Retinal pigment epithelial cell (primary cell): Measurements from ENCODE around the gene DOCK11.
"Not testable (repeated sequence)": the region's sequence is repeated elsewhere in the genome, so short reads cannot be mapped to it uniquely, and the experiment has no call there.

Source experiments
- DNase-seq: peaks from one replicate; pipeline ENCODE4 v3.0.0-alpha.2; 2010; ENCODE audit warnings: low read depth
- H3K4me3 ChIP-seq: 2 replicates; pipeline ENCODE4 v1.5.1; 2011; ENCODE audit warnings: mild to moderate bottlenecking, low read length, control low read depth, moderate library complexity
- TF ChIP-seq, protein P1 (sequence below): conservative IDR thresholded peaks from 2 replicates; pipeline ENCODE4 v1.5.1; 2011; ENCODE audit warnings: low read depth, low read length, control low read depth, inconsistent platforms

Gene DOCK11

DNA sequence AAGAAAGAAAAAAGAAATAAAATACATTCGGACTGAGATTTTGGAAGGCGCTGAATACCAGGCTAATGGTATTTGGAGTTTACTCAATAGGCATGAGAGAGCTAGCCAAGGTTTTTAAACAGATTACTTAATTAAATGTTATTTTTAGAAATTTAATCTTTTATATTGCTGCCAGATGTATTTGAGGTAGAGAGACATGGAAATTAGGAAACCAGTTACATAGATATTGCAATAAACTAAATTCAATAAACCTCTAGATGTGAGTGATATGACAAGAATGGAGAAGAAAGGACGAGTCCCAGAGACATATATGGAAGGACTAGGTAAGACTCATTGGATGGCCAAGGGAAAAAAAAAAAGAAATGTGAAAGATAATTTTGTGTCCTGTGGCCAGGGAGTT is 193.3 kb downstream of the DOCK11 start:
- TF ChIP-seq, protein P1, sequence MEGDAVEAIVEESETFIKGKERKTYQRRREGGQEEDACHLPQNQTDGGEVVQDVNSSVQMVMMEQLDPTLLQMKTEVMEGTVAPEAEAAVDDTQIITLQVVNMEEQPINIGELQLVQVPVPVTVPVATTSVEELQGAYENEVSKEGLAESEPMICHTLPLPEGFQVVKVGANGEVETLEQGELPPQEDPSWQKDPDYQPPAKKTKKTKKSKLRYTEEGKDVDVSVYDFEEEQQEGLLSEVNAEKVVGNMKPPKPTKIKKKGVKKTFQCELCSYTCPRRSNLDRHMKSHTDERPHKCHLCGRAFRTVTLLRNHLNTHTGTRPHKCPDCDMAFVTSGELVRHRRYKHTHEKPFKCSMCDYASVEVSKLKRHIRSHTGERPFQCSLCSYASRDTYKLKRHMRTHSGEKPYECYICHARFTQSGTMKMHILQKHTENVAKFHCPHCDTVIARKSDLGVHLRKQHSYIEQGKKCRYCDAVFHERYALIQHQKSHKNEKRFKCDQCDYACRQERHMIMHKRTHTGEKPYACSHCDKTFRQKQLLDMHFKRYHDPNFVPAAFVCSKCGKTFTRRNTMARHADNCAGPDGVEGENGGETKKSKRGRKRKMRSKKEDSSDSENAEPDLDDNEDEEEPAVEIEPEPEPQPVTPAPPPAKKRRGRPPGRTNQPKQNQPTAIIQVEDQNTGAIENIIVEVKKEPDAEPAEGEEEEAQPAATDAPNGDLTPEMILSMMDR = no peak
- no peak for DNase-seq
- no peak overlapping the region for H3K4me3 ChIP-seq

DNA sequence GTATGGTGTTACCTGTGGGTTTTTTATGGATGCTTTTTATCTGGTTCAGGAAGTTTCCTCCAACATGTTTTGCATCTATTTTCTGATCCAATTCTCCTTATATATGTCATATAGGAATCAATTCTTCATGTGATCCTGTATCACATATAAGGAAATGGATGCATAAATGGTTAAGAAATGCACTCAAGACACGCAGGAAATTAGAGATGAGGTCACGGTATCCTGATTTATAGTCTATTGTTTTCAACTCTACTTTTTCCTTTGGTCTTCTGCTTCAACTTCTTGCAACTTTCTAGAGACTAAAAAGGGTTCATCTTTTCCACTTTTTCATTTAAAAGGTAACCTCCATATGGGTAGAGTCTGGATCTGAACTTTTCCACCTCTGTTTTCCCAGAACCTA is 198.2 kb downstream of the DOCK11 start:
- H3K4me3 ChIP-seq = no peak overlapping the region
- TF ChIP-seq, protein P1 = no peak
- DNase-seq = no peak

DNA sequence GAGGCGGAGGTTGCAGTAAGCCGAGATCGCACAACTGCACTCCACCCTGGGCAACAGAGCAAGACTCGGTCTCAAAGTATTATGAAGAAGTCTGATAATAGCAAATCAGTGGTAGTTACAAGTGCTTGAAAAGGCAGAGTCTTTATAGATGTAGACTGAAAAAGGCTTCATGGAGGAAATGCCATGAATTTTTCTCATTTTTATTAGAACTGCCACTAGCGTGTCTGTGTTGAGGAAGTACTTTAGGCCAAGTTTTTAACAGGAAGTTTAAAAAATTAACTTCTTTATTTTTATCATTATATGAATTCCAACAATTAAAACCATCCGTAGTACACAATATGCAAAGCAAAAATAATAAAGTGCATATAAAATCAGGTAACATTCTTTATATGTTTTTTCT is 199.0 kb downstream of the DOCK11 start:
- DNase-seq = no peak
- H3K4me3 ChIP-seq = no peak overlapping the region
- TF ChIP-seq, protein P1 = no peak

DNA sequence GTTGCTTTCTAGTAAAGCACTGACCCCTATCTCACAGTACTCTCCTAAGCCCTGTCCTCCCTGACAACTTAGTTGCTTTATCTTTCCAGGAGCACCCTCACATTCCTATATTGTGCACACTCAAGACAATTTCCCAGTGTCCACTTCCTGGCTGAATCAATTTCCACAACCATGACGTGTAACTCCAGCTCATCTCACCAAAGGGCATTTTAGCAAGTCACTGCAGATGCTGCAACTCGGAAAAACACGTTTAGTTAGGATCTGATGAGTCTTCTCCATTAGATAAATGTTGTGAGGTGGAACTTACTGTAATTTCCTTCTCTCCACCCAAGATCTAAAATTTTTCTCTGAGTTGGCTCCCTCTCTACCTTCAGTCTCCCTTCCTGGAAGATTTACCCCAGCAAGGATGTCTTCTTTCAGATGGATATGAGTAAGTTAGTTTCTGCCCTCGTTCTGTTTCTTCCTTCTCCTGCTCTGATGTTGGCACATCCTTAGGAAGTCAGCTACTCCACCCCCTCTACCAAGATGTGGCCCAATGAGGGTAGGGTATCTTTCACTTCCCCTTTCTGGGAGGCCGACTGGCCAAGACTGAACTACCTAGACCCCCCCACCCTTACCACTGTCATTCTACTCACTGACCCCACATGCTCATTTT is 203.0 kb downstream of the DOCK11 start:
- TF ChIP-seq, protein P1 = no peak
- no peak overlapping the region for H3K4me3 ChIP-seq
- DNase-seq = no peak

DNA sequence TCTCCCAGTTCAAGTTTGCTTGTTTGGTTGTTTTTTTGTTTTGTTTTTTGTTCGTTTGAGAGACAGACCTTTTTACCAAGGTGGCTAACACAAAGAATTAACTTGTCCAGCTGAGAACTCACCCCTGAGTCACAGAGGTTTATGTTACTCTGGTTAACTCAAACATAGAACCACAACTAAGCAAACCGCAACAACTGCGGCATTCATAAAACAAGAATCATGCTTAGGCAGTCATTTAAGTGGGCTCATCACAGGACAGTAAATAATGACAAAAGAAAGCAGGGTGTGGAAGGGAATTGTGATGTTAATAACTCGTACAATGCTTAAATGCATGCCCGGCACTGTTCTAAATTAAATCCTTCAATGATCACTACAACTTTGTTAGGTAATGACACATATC is 207.1 kb downstream of the DOCK11 start:
- TF ChIP-seq, protein P1 = no peak
- no peak overlapping the region for H3K4me3 ChIP-seq
- no peak for DNase-seq

DNA sequence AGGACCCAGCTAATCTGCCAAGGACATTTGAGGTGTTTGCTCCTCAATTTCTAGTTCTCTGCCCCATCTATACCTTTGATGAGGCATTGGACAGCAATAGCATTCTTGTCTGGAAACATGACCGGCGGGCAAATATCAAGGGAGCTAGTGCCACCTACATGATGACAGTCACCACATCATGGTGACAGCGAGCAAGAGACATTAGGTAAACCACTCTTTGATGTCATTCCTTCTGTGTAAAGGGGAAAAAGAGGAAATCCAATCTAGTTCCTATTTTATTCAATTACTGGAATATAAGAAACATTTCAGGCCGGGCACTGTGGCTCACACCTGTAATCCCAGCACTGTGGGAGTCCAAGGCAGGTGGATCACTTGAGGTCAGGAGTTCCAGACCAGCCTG is 211.1 kb downstream of the DOCK11 start:
- H3K4me3 ChIP-seq = no peak overlapping the region
- DNase-seq = no peak
- TF ChIP-seq, protein P1 = no peak

DNA sequence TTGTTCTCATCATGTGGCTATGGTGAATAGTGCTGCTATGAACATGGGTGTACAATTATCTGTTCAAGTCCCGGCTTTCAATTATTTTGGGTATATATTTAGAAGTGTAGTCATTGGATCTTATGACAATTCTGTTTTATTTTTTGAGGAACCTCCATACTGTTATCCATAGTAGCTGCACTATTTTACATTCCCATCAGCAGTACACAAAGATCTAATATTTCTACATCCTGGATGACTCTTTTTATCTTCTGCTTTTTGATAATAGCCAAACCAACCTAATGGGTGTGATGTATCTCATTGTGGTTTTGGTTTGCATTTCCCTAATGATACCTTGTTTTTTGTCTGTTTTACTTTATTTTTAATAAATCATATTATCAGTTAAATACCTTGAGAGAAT is 218.9 kb downstream of the DOCK11 start:
- DNase-seq = no peak
- H3K4me3 ChIP-seq = no peak overlapping the region
- TF ChIP-seq, protein P1 = no peak

DNA sequence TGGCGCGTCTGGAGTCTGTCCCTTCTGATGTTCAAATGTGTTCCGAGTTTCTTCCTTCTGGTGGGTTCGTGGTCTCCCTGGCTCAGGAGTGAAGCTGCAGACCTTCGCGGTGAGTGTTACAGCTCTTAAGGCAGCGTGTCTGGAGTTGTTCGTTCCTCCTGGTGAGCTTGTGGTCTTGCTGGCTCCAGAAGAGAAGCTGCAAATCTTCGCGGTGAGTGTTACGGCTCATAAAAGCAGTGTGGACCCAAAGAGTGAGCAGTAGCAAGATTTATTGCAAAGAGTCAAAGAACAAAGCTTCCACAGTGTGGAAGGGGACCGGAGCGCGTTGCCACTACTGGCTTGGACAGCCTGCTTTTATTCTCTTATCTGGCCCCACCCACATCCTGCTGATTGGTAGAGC is 220.3 kb downstream of the DOCK11 start:
- not testable (repeated sequence) for H3K4me3 ChIP-seq, DNase-seq

DNA sequence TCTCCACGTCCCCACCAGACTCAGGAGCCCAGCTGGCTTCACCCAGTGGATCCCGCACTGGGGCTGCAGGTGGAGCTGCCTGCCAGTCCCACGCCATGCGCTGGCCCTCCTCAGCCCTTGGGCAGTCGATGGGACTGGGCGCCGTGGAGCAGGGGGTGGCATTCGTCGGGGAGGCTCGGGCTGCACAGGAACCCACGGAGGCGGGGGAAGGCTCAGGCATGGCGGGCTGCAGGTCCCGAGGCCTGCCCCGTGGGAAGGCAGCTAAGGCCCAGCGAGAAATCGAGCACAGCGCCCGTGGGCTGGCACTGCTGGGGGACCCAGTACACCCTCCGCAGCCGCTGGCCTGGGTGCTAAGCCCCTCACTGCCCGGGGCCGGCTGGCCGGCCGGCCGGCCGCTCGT is 221.2 kb downstream of the DOCK11 start:
- not testable (repeated sequence) for H3K4me3 ChIP-seq, DNase-seq
